Neuronal stem cell (in vitro differentiated cells): ENCODE results near the gene MSMO1.

Experiments used
- DNase-seq: peaks from one replicate; pipeline ENCODE4 v3.0.0-alpha.2; 2013; ENCODE audit warnings: low spot score
- H2AFZ ChIP-seq: one replicate; pipeline ENCODE4 v1.6.1; 2013; ENCODE audit warnings: mild to moderate bottlenecking, low read length, inconsistent platforms
- H2AK5ac ChIP-seq: 2 replicates; pipeline ENCODE4 v1.6.1; 2013; ENCODE audit warnings: low read depth, mild to moderate bottlenecking, inconsistent platforms, low read length, moderate library complexity, mixed read lengths
- H2BK120ac ChIP-seq: 2 replicates; pipeline ENCODE4 v1.6.1; 2013; ENCODE audit warnings: low read depth, mild to moderate bottlenecking, inconsistent platforms, low read length, moderate library complexity, mixed read lengths
- H2BK12ac ChIP-seq: one replicate; pipeline ENCODE4 v1.6.1; 2013; ENCODE audit warnings: low read length, inconsistent platforms
- H2BK15ac ChIP-seq: 2 replicates; pipeline ENCODE4 v1.6.1; 2013; ENCODE audit warnings: mild to moderate bottlenecking, low read length, inconsistent platforms, mixed read lengths
- H2BK5ac ChIP-seq: one replicate; pipeline ENCODE4 v1.6.1; 2013; ENCODE audit warnings: inconsistent platforms, mild to moderate bottlenecking, low read length, moderate library complexity
- H3K14ac ChIP-seq: one replicate; pipeline ENCODE4 v1.6.1; 2013; ENCODE audit warnings: low read length, inconsistent platforms
- H3K18ac ChIP-seq: 2 replicates; pipeline ENCODE4 v1.6.1; 2013; ENCODE audit warnings: low read length, inconsistent platforms
- H3K23ac ChIP-seq: 2 replicates; pipeline ENCODE4 v1.6.1; 2013; ENCODE audit warnings: low read depth, mild to moderate bottlenecking, mixed read lengths, low read length, inconsistent platforms; ENCODE audit not compliant: poor library complexity
- H3K27ac ChIP-seq: replicated peaks from 3 replicates; pipeline ENCODE4 v1.5.1; 2013; ENCODE audit warnings: low read length, inconsistent platforms
- H3K27me3 ChIP-seq, 3 experiments: 2 replicates each; pipeline ENCODE4 v1.6.1; 2013; ENCODE audit warnings: low read length in 3 of 3, mild to moderate bottlenecking in 2 of 3, inconsistent platforms in 1 of 3, low read depth in 1 of 3, mixed read lengths in 1 of 3, moderate library complexity in 1 of 3; ENCODE audit not compliant: control insufficient read depth in 3 of 3, insufficient read depth in 3 of 3
- H3K36me3 ChIP-seq, 2 donors: replicated peaks in 1 of 2; 2 replicates each; pipeline ENCODE4 v1.6.1; 2013; ENCODE audit warnings: low read length in 2 of 2; ENCODE audit not compliant: control insufficient read depth in 2 of 2, insufficient read depth in 2 of 2
- H3K4ac ChIP-seq: 2 replicates; pipeline ENCODE4 v1.6.1; 2013; ENCODE audit warnings: inconsistent platforms, mild to moderate bottlenecking, low read length, moderate library complexity
- H3K4me1 ChIP-seq, 2 donors: 1 replicate in 1 of 2; 2 replicates in 1 of 2; pipeline ENCODE4 v1.6.1; 2013; ENCODE audit warnings: low read length in 2 of 2, low read depth in 1 of 2; ENCODE audit not compliant: control insufficient read depth in 2 of 2, insufficient read depth in 1 of 2
- H3K4me2 ChIP-seq: one replicate; pipeline ENCODE4 v1.6.1; 2013; ENCODE audit warnings: mild to moderate bottlenecking, low read length, inconsistent platforms; ENCODE audit not compliant: insufficient read depth, poor library complexity, severe bottlenecking
- H3K4me3 ChIP-seq, 2 donors: 2 replicates each; pipeline ENCODE4 v1.5.1; 2013; ENCODE audit warnings: low read length in 2 of 2, mild to moderate bottlenecking in 2 of 2, inconsistent platforms in 1 of 2, moderate library complexity in 1 of 2
- H3K79me1 ChIP-seq: one replicate; pipeline ENCODE4 v1.6.1; 2013; ENCODE audit warnings: low read depth, mild to moderate bottlenecking, inconsistent platforms, low read length, moderate library complexity
- H3K9ac ChIP-seq: one replicate; pipeline ENCODE4 v1.6.1; 2013; ENCODE audit warnings: mild to moderate bottlenecking, low read depth, low read length, inconsistent platforms; ENCODE audit not compliant: poor library complexity
- H3K9me3 ChIP-seq, 2 donors: replicated peaks in 1 of 2; 2 replicates each; pipeline versions ENCODE3 to v1.6.1; 2013; ENCODE audit warnings: low read length in 2 of 2, mild to moderate bottlenecking in 2 of 2, inconsistent platforms in 1 of 2, low read depth in 1 of 2, mixed read lengths in 1 of 2, moderate library complexity in 1 of 2; ENCODE audit not compliant: control insufficient read depth in 2 of 2, insufficient read depth in 1 of 2
- H4K8ac ChIP-seq: one replicate; pipeline ENCODE4 v1.6.1; 2013; ENCODE audit warnings: low read depth, mild to moderate bottlenecking, inconsistent platforms, low read length, moderate library complexity
- H4K91ac ChIP-seq: one replicate; pipeline ENCODE4 v1.6.1; 2013; ENCODE audit warnings: low read length, low read depth, mild to moderate bottlenecking, inconsistent platforms; ENCODE audit not compliant: poor library complexity
- WGBS, 2 donors: extraction: QIAGEN DNeasy Blood & Tissue Kit; methylation state at CpG; one replicate each; pipeline ENCODE4 v1.1.7; 2013; ENCODE audit warnings: missing lambda C conversion rate in 2 of 2, mixed read lengths in 1 of 2; ENCODE audit not compliant: insufficient read length in 2 of 2, insufficient replicate concordance in 1 of 2; ENCODE audit errors: extremely low coverage in 2 of 2; 5-methylcytosine and 5-hydroxymethylcytosine counted together
- small RNA-seq: library from polyadenylated mRNA; stranded (forward); fragments of <200 nt; extraction: miRNeasy Mini kit (QIAGEN cat#:217004); gene quantifications from one replicate; pipeline ENCODE3, GENCODE V24; 2013; ENCODE audit not compliant: insufficient read depth

MSMO1 gene

DNA sequence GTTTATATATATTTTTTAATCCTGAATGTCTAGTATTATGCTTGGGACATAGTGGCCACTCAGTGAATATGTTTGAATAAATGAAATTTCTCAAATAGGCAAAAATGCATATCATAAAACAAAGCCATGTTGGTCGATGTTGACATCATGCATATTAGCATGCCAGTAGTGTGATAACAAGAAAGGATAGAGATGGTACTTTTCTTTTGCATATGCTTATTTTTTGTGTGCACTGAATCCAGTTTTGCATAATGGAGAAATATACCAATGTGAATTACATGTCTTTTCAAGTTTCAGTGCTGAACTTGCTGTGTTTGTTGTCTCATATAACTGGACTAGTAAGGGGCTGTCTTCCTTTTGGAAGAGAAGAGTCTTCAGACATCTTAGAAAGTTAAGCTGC lies 58.9 kb downstream of the MSMO1 start:
- peak overlapping the region; percentile 12 for H2AFZ ChIP-seq
- H3K23ac ChIP-seq, result no peak overlapping the region
- H3K4ac ChIP-seq, result no peak overlapping the region
- H3K14ac ChIP-seq, result no peak overlapping the region
- no peak overlapping the region for H4K8ac ChIP-seq
- no peak overlapping the region for H2BK12ac ChIP-seq
- no CpG with 5 or more reads among the region's 1 CpG for WGBS, 2 donors
- H2BK120ac ChIP-seq, result no peak overlapping the region
- DNase-seq, result no peak
- no peaks in the 10 kb centered on the region for H3K36me3 ChIP-seq
- H3K27ac ChIP-seq, result no peak overlapping the region
- no peak overlapping the region for H3K18ac ChIP-seq
- no peak overlapping the region for H2BK15ac ChIP-seq
- no peak overlapping the region for H2AK5ac ChIP-seq
- no peak overlapping the region for H3K4me2 ChIP-seq
- no peak overlapping the region for H4K91ac ChIP-seq
- H3K27me3 ChIP-seq, result no peaks in the 10 kb centered on the region
- H3K79me1 ChIP-seq, result no peaks in the 10 kb centered on the region
- no peaks in the 10 kb centered on the region for H3K9me3 ChIP-seq
- no peak overlapping the region for H2BK5ac ChIP-seq
- H3K4me1 ChIP-seq, result peaks cover 7 to 14% of the 10 kb centered on the region in 2 donors
- no peak overlapping the region for H3K9ac ChIP-seq
- no peak overlapping the region for H3K4me3 ChIP-seq

DNA sequence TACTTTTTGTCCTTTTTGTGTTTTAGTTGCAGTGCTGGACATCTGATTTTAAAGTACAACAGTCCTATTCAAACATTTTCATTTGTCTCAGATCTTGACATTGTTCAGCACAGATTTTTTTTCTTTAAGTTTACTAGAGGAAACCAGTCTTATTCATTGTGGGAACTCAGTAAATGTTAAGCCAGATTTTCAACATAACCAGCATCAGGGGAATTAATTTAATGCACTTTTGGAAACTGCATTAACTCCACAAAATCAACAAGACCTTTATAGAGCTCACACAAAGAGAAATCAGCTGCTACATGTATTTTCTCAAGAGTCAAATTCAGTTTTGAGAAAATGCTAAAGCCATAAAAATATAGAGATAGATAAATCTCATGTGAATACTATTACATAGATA lies 61.3 kb downstream of the MSMO1 start:
- H3K4me2 ChIP-seq, result no peak overlapping the region
- H3K4me3 ChIP-seq, result no peak overlapping the region
- no peak overlapping the region for H4K91ac ChIP-seq

More for the DNA sequence above, 61.3 kb downstream of the MSMO1 start:
- Histone ChIP-seq H2BK5ac (no peak overlapping the region), H3K27ac (no peak overlapping the region), H2BK15ac (no peak overlapping the region), H2AK5ac (no peak overlapping the region), H3K27me3 (no peaks in the 10 kb centered on the region), H2BK120ac (no peak overlapping the region), H2AFZ (no peak overlapping the region), H3K18ac (no peak overlapping the region), H2BK12ac (no peak overlapping the region), H3K9ac (no peak overlapping the region), H3K9me3 (no peaks in the 10 kb centered on the region), H3K4me1 (peaks cover 2 to 3% of the 10 kb centered on the region in 2 donors), H3K4ac (no peak overlapping the region), H3K79me1 (no peaks in the 10 kb centered on the region), H3K14ac (no peak overlapping the region), H3K36me3 (no peaks in the 10 kb centered on the region), H4K8ac (no peak overlapping the region), H3K23ac (no peak overlapping the region)
- no peak for DNase-seq

Small RNAs within 50 kb of the gene (small RNA-seq; reads per million reads assigned to genes)
- 2.0 reads per million for gene MIR578
